Stimulated activated CD4-positive, alpha-beta T cell treated with anti-CD3 and anti-CD28 coated beads, Interleukin-1b, Interleukin-23, amount 100 ng/mL, for 4 hours (primary cell): ENCODE data around the gene LMNTD1.

ENCODE experiments used
- DNase-seq, 2 donors: peaks; one replicate each; pipeline ENCODE4 v3.0.0-alpha.2; 2020; ENCODE audit warnings: low read depth in 2 of 2

The LMNTD1 gene

GRCh38 chr12:25552681-25553080, 402 bp downstream of the LMNTD1 start:
- DNase-seq, result no peak

DNA sequence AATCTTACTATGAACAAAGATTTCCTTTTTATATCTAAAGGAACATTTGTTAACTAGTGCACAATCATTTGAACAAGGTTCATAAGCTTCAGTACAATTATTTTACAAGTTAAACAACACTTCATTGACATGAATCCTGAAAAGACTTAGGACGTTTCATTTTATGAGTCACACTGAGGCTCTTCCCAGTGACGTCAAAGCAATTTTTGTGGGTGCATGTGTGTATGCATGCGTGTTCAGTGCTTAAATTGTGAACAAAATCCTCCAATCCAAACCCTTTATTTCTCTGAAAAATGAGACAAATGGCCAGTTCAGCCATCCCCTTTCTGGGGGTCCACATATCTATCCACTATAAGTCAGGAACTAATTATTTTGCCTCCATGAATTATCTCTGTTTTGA, 2.9 kb downstream of the LMNTD1 start:
- DNase-seq, result no peak

- DNase-seq, result no peak
These were observed 4.0 kb downstream of the LMNTD1 start for GRCh38 chr12:25549120-25549519.

GRCh38 chr12:25546318-25546717, 6.8 kb downstream of the LMNTD1 start:
- DNase-seq, result no peak

DNA sequence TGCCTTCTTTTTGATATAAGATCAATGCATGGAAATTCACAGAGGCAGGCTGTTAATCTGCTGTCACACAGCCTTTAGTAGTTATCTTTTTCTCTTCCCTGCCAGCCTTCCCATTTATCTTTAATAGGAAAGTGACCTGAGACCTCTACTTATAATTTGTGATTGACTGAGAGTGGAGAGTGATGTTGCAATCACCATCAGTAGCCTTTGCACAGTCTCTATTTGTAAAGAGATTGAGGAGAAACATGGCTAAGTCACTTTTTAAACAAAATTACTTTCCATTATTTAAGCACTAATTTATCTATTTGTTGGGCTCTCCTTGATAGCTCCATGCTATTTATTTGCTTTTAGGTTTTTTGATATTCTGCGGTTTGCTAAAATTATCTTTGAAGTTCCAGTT, 19.9 kb downstream of the LMNTD1 start:
- no peak for DNase-seq

DNA sequence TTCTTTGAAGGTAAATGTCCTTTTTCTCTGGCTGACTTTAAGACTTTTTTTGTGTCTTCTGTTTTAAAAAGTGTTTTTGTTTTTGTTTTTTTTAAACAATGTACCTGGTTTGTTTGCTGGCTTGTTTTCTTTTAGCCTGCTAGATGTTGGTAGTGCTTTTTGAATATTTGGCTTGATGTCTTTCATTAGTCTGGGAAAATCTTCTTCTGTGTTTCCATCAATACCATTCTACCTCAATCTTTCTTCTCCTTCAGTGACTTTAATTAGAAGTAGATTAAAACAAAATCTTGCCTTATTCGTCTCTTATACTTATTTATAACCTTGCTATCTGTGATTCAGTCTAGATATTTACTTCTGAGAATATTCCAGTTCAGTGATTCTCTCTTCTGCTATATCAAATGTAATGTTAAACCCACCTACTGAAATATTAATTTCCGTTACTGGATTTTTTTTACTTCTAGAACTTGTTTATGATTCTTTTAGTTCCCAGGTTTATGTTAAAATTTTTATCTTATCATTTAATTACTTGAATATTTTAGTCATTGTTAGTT, 21.5 kb downstream of the LMNTD1 start:
- DNase-seq, result no peak

- DNase-seq, result no peak
These were observed 23.3 kb downstream of the LMNTD1 start for GRCh38 chr12:25529738-25530137.

- no peak for DNase-seq
These were observed 26.3 kb downstream of the LMNTD1 start for GRCh38 chr12:25526778-25527177.

GRCh38 chr12:25524366-25524765, 28.7 kb downstream of the LMNTD1 start:
- DNase-seq, result no peak

DNA sequence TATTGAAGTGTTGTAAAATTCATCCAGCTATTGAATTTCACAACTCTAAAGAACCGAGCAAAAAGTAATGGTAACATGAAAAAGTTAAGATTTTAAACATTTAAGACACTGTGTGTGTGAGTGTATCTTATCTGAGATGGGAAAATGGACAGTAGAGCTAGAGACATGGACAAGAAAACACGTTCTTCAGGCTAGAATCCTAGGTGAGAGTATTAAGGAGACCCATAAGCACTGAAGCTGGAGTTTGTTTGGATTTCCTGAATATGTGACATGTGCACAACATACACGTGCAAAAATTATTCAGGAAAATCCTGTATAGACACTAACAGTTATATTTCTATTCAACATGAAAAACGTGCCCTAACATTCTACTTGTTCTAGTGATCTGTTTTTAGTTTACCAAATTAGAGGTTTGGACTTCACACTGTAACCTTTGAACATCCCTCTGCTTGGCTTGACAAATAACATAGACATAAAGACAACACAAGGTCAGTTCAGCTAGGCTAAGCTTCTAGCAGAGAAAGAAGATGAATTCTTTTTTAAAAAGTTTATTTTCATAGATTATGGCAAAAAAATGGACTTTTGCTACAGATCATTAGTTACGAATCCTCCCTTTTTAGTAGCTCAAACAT, 31.3 kb downstream of the LMNTD1 start:
- DNase-seq, result no peak

- no peak for DNase-seq
These were observed 34.6 kb downstream of the LMNTD1 start for GRCh38 chr12:25518512-25518911.

GRCh38 chr12:25504744-25505143, 48.3 kb downstream of the LMNTD1 start:
- no peak for DNase-seq

DNA sequence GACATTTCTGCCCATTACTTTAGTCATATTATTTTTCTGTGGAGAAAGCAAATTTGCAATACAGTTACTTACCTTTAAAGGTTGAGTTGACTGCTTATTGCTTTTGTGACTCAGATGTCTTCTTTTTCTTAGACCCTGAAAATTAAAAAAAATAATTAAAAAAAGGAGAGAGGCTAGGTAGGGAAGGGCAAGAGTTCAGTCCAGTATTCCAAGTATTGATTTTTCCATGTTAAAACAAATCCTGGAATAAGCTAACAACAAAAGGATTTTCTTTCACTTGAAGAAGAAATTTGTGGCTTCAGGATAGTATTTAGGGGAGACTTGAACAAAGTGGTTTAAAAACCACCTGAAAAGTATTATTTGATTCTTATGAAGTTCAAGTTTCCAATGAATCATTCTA, 49.4 kb downstream of the LMNTD1 start:
- no peak for DNase-seq

DNA sequence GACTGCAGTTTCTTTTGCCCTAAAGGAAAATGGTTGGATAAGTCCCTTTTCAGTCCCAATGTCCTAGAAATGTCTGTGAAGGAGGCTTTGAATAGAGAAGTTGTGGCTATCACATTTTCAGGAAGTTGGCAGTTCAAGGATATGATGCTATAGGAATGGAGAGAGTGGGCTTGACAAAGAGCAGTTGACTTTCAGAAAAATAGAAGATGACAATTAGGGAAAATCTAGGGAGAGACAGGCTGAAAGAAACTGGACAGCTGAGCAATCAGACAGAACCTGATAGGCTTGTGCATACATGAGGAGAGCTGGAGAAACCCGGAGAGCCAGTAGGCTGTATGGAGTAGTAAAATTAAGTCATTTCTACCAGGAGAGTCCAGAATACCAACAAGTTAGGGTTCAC, 50.5 kb downstream of the LMNTD1 start:
- DNase-seq, result no peak

GRCh38 chr12:25502118-25502517, 51.0 kb downstream of the LMNTD1 start:
- no peak for DNase-seq

DNA sequence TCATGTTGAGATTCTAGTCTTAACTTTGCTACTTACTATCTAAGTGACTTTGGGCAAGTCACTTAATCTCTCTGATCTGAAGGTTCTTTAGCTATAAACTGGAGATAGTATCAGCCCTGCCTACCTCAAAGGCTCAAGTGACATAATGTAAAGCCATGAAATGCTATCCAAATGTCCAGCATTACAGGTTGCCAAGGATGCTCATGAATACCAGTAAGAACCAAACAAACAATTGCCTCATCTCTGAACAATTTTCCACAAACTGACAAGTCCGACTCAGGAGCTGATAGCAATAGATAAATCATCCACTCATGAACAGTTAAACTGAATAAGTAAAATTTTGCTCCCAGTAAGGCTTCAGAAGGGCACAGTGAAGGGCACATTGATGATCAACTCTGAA, 51.5 kb downstream of the LMNTD1 start:
- DNase-seq, result no peak

GRCh38 chr12:25500651-25501050, 52.4 kb downstream of the LMNTD1 start:
- DNase-seq, result no peak

GRCh38 chr12:25497021-25497420, 56.1 kb downstream of the LMNTD1 start:
- no peak for DNase-seq

DNA sequence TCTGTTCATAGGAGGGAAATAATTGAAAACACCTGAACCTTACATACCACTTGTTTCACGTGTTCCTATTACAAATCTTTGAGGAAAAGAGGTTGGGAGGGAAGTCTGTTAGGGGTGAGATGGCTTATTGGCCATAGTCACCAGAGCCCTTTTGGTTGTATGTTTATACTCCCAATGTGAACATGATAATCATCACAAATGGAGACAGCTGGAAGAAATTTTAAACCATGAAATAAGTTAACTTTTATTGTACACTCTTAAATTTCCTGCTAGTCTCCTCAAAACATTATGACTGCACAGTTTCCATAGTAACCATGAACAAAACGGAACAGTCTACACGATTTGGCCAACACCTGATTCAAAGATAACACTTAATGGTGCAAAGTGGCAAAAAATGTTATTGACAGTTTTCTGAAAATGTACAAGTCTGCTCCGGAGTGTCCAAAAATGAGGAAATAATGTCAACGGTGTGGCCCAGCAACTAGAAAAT, 56.9 kb downstream of the LMNTD1 start:
- DNase-seq, result no peak

DNA sequence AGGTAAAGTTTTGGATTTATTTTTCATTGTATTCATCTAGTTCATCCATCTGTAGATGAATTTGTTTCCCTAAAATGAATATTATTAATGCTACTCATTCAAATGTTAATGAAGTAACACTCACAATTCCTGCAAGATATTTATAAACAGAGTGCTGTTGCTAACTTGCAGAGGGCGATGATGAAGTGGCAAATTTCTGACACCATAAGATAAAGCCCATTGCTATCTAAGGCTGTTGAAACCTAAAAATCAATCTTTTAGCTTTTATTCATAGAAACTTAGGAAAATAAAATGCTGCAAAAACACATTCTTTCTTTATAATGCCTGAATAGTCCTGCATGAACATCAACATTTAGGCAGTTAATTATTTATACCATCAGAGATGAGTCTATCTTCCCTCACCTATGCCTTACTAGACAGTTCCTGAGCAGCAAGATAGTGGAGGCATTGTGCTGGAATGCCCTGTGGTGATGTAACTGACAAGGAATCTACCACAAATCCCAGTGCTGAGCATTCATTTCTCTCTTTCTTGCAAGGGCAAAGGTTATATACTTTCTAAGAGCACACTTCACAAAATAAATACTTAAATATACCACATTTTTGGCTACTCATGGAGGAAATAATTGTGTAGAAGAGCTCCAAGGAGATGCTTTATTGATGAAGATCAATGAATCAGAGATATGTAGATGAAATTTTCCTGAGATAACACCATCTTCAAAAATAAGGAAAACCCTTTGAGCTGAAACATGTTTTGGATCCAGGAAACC, 57.6 kb downstream of the LMNTD1 start:
- DNase-seq, result no peak

DNA sequence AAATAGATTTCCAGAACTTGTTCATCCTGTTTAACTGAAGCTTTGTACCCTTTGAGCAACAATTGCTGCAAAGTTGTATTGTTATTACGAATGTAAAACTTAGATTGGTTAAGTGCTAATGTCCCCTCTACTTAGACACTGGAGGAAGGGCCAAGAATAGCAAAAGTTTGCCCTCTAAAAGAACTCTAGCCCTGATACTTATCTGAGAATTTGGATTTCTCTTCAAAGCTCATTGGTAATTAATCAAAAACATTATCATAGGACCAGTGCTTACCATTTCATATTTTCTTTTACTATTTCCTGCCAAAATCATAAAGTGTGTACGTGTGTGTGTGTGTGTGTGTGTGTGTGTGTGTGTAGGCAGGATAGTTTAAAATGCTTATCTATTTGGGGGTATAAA, 58.2 kb downstream of the LMNTD1 start:
- no peak for DNase-seq

DNA sequence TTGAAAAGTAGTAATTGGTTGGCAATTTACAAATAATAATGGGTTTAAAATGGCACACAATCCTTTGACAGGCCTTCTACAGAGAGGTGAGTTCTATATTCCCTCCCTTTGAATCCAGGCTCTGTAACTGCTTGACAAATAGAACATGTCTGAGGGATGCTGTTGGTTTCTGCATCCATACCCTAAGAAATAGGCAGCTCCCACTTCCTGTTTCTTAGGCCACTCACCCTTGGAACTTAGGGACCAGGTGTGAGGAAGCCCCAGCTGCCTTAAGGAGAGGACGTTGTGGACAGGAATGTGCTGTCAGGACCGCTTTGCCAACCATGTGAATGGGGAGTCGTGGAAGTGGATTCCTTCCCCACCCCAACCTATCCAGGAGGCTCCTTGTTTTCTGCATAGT, 59.4 kb downstream of the LMNTD1 start:
- no peak for DNase-seq
